ENCODE data around the gene DISP3.
A peak's percentile ranks its signal among the peaks of the same experiment; 100 is the strongest.

DISP3 gene

DNA sequence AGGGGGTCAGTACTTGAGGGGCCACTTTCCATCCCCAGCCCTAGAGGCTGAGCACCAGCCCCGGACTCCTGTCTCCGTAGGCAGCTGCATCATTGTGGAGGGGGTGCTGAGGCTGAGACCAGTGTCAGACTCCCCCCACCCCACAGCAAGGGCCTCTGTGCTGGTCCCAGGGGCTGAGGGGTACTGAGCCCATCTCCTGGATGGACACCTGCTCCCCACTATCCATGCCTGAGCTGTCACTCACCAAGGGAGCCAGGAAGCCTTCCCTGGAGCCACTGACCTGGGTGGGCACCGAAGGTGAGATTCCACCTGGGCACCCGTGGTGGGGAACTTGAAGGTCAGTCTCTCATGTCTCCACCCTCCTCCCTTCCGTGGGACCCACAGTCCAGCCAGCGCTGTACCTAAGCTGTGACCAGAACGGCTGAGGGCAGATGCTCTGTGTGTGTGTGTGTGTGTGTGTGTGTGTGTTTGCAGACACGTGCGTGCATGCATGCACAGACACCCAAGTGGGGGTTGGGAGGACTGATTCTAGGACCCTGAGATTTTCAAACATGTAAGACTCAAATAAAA lies 9.3 kb downstream of the DISP3 start:
- no peak for DNase-seq

DNA sequence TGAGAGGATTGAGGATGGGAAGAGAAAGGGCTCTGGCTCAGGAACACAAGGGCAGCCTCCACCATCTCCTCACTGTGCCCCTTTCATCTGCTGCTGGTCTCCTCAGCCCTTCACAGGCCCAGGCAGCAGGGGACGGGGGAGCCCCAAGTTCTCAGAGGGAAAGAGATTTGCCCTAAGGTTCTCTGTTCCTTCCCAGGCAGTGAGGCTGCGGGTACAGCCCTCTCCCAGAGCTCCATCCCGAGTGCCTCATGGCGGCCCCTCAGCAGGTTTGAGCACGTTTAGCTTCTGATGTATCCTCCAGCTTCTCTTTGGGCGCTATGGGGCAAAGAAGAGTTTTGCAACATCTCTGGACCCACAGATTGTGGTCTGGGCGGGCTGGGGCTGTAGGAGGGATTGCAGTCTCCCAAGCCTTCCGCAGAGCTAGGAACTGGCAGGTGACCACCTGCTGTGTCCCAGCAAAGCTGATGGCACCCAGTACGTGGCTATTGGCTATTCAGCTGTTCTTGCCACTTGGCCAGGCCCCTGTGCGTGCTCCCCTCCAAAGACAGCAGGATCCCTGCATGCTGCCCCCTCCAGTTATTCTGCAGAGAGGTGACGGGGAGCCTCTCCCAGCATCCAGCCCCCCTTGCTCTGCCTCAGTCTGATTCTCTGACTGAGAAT lies 10.1 kb downstream of the DISP3 start:
- DNase-seq, result no peak

DNA sequence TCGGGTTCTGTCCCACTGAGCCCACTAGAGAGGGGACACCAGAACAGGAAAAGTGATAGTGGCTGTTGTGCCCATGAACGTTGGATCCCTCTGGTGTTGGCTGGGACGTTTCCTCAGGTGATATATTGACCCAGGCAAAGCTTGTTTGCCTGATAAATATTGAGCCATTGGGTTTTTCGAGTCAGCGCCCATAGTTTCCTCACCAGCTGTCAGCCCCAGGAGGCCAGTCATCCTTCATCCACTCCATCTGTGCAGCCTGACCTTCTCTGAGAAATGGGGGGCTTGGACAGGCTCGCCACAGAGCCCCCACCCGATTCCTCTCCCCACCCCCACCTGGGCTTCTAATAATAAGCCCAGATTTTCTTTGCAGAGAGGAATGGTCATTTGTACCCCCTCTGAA lies 13.3 kb downstream of the DISP3 start:
- DNase-seq, result no peak

- DNase-seq, result no peak
Observed at GRCh38 chr1:11493972-11494655, 15.2 kb downstream of the DISP3 start.

DNA sequence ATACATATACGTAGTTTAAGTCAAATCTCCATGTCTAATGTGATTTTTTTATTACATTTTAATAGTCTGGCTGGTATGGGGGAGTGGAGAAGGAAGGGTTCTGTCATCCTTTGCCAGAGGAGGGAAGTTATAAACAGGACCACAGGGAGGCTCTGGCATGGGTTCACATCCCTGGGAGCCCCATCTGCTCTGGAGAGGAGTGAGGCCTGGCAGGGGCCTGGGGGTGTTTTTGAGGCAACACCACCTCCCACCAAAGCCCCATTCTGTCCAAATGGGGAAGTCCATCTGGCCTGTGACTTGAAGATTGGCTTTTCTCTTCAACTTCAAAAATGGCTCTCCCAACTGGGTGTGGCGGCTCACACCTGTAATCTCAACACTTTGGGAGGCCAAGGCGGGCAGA lies 15.8 kb downstream of the DISP3 start:
- DNase-seq, result no peak

DNA sequence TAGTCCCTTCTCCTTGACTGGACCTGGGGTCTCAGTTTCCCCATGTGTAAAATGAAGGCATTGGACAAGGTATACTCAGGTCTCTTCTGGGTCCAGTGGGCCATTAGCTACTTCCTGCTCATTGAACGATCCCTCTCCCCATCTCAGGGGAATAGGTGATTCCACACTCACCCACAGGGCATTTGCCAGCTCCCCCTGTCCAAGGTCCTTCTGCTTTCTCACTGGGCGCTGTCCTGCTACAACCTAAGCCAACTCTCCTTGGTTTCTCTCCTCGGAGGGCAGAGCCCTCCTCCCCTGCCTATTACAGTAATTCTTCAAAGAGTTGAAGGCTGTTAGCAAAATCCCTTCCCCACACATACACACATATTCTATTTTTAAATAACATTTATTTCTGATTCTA lies 16.6 kb downstream of the DISP3 start:
- no peak for DNase-seq

GRCh38 chr1:11496551-11497080 lies 17.7 kb downstream of the DISP3 start:
- no peak for DNase-seq

DNA sequence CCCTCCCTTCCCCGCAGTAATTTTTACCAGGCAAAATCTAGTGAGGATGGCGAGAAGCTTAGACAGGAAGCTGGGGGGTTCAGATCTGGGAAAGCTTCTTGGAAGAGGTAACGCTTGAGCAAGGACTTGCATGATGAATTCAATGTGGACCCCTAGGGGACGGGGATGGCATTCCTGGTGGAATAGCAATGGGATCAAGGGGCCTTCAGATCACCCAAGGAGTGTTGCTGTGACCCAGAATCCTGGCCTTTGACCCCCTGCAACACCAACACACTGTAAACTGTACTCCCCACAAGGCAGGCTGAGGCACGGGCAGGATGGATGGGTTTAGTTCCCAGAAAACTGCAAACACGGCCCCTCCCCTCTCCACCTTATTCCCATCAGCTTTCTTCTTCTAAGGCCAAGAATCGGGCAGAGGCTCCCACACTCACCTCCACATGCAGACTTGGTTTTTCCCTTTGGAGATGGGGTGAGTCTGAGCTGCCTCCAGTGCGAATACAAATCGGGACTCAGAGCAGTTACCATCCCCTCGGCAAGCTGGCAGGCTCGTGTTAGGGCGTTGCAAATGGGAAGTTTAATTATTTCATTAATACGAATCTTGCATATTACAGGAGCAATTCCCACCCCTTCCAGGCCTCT lies 20.1 kb downstream of the DISP3 start:
- DNase-seq, result no peak

DNA sequence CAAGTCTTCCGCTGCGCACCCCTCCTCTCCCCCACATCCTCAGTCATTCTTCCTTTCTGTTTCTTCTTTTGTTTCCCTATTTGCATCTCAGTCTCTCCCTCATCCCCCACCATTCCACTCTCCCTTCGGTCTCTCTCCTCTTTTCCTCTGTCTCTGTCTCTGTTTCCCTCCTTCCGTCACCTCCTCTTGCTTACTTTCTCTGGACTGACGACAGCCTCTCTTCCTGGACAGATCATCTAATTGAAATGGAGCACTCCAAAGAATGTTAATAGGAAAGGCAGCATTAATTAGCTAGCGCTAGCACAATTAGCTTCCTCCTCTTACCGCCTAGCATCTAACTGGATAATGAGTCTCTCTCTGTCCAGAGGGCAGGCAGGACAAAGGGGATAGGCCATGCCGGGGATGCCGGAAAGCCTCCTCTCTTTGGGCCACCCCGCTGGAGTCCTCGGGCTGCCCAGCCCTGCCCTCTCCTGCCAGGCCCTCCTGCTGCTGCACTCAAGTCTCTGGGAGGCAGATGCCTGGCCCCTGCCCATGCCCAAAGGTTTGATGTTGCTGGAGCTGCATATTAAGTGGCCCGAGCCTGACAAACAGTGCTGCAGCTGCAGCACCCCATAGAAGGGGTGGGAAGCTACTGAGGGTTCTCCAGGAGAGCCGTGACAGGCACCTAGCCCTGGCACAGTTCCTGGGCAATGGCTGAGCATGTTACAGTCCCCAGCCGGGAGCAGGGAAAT lies 20.8 kb downstream of the DISP3 start:
- DNase-seq, result no peak

DNA sequence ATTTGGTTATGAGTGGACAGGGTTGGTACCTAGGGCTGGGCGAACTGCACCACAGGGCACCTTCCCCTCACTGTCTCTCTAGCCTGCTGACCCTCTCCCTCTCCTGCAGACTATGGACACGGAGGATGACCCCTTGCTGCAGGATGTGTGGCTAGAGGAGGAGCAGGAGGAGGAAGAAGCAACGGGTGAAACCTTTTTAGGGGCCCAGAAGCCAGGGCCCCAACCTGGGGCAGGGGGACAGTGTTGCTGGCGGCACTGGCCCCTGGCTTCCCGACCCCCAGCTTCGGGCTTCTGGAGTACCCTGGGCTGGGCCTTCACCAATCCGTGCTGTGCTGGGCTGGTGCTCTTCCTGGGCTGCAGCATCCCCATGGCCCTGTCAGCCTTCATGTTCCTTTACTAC lies 21.9 kb downstream of the DISP3 start:
- no peak for DNase-seq

DNA sequence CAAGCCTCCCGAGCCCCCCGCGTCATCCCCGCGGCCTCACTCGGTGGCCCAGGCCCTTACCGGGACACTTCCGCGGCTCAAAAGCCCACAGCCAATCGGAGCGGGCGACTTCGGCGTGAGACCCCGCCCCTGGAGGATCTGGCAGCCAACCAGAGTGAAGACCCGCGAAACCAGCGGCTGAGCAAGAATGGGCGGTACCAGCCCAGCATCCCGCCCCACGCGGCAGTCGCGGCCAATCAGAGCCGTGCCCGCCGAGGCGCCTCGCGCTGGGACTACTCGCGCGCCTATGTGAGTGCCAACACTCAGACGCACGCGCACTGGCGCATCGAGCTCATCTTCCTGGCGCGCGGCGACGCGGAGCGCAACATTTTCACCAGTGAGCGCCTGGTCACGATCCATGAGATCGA lies 22.5 kb downstream of the DISP3 start:
- DNase-seq, result peak; percentile 35

GRCh38 chr1:11501906-11502485 lies 23.0 kb downstream of the DISP3 start:
- no peak for DNase-seq

GRCh38 chr1:11502516-11502915 lies 23.6 kb downstream of the DISP3 start:
- DNase-seq, result no peak

DNA sequence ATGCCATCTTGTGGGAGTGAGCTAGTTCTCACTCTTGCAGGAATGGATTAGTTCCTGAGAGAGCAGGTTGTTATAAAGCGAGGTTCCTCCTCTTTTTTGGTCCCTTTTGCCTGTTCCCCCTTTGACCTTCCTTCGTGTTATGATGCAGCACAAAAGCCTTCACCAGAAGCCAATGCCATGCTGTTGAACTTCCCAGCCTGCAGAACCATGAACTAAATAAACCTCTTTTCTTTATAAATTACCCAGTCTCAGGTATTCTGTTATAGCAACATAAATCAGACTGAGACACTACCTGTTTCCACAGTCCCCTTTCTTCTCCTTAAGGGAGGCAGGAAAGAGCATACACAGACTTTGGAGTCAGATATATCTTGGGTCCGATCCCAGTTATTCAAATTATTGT lies 25.6 kb downstream of the DISP3 start:
- DNase-seq, result no peak

- no peak for DNase-seq
Observed at GRCh38 chr1:11505591-11506538, 26.9 kb downstream of the DISP3 start.

GRCh38 chr1:11507309-11507708 lies 28.4 kb downstream of the DISP3 start:
- no peak for DNase-seq

DNA sequence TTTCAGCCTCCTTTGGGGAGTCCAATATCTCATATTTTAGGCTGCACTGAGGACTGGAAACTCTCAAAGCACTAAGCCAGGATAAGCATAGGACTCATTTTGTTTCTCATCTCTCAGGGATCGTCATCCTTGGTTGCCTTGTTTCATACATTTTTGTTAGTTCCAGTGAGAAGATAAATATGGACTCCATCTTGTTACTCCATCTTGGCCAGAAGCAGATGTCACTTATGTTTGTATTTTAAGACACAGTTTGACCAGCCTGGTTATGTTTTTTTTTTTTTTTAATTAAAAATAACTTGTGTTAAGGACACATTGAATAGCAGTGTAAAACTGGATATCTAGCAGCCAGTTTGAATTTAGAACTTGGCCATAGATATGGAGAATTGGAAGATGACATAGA lies 34.7 kb downstream of the DISP3 start:
- no peak for DNase-seq

DNA sequence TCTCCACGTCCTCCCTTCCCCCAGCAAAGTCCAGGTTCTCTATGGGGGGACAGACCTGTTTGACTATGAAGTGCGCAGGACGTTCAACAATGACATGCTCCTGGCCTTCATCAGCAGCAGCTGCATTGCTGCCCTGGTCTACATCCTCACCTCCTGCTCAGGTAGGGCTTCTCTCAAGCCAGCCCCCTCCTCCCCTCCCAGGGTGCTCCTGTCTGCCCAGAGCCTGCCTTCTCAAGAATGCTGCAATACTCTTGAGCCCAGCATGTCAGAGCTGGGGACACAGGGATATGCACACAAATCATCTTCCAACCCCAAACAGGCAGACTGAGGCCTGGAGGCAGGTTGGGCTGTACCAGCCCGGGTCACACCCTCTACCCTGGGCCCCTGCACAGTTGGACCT lies 35.4 kb downstream of the DISP3 start:
- no peak for DNase-seq

- DNase-seq, result no peak
Observed at GRCh38 chr1:11515368-11516300, 36.7 kb downstream of the DISP3 start.

Measured in fibroblast of skin of abdomen (primary cell).